ENCODE measurements around the gene CPT1B. TPM values are rescaled to one million over a fixed set of nuclear protein-coding genes. Genes with fewer than 3 reads are reported as not detected.

Gene CPT1B
- total and polyA plus RNA-seq, 2 of the 4 experiments (the other 2 are of a cell fraction) = 0.36 to 1.8 TPM

GRCh38 chr22:50621948-50622722 lies 43.9 kb upstream of the CPT1B start:
- dilution Hi-C loops (cut with HindIII; ENCODE audit: low sequenced_read_pairs, unreplicated experiment) (no loop called here), in situ Hi-C loops (cut with MboI; ENCODE audit: low sequenced_read_pairs) (no loop called here), intact Hi-C loops (cut with micrococcal nuclease) (loop anchor here (5.0 kb wide), 2 partner anchors 45 to 70 kb away; partner anchors contain the start of gene CPT1B)
- Histone ChIP-seq H3K79me1 (ENCODE audit: low read depth in 1 of 2, low read length in 2 of 2) (peaks cover 0 to 10% of the 10 kb centered on the region in 2 experiments; a peak in 1 of 4 replicates), H3K9me3 (ENCODE audit: control insufficient read depth, insufficient read depth, low read length) (no peaks in the 10 kb centered on the region), H2BK5ac (ENCODE audit: low read depth, low read length, poor library complexity, severe bottlenecking) (no peak overlapping the region), H3K4me2 (ENCODE audit: low read depth, low read length) (peak overlapping the region; percentile 61), H4K20me1 (ENCODE audit: insufficient read depth, low read length) (peaks cover 5% of the 10 kb centered on the region), H4K8ac (ENCODE audit: low read depth in 2 of 2, low read length in 2 of 2) (no peak overlapping the region), H4K5ac (ENCODE audit: low read depth, low read length) (no peak overlapping the region), H3K56ac (ENCODE audit: extremely low read depth, insufficient read depth, low read length) (no peak overlapping the region), H3K27ac (ENCODE audit: insufficient read depth, low read length) (no peak overlapping the region), H2BK120ac (ENCODE audit: low read depth, low read length) (no peak overlapping the region), H3K9ac (ENCODE audit: low read depth, low read length) (no peak overlapping the region), H3K36me3 (ENCODE audit: control insufficient read depth, insufficient read depth, low read length) (peaks cover 2% of the 10 kb centered on the region; the same call in 1 of the 2 replicates), H3K27me3 (ENCODE audit: control insufficient read depth, insufficient read depth, low read length) (peaks cover 2% of the 10 kb centered on the region; the same call in 1 of the 2 replicates), H4K91ac (ENCODE audit: insufficient read depth, low read depth, low read length) (no peak overlapping the region), H2AK5ac (ENCODE audit: low read depth, low read length) (no peak overlapping the region), H3K4me1 (ENCODE audit: control insufficient read depth, insufficient read depth, low read length) (peaks cover 8% of the 10 kb centered on the region; the same call in 1 of the 2 replicates), H2AFZ (replicated peaks; ENCODE audit: low read length, poor library complexity) (no peak overlapping the region), H2AK9ac (replicated peaks; ENCODE audit: low read depth, low read length, poor library complexity) (no peak overlapping the region), H3K9me1 (ENCODE audit: insufficient read depth, low read length) (0 out of 2 replicates have a peak, but pooled peaks cover 3% of the 10 kb centered on the region), H3K23ac (ENCODE audit: low read depth, low read length) (0 out of 2 replicates have a peak overlapping the region, but pooled peaks have one; percentile 53), H3K4ac (ENCODE audit: low read depth, low read length) (no peak overlapping the region), H3K14ac (replicated peaks; ENCODE audit: low read depth, low read length) (no peak overlapping the region), H2BK20ac (ENCODE audit: low read depth, low read length) (no peak overlapping the region), H3K18ac (ENCODE audit: low read depth, low read length) (no peak overlapping the region), H3K4me3 (ENCODE audit: insufficient read depth, low read depth, low read length) (no peak overlapping the region), H2BK15ac (ENCODE audit: low read depth, low read length) (no peak overlapping the region)
- no TSS peak for BruUV-seq (replicated peaks)
- WGBS, 2 experiments (ENCODE audit: extremely low coverage in 2 of 2, insufficient read length in 1 of 2) = 51% methylated on average over 9 of the region's 18 CpGs; no CpG with 5 or more reads in 1 of the 2 experiments
- POLR2A ChIA-PET (ENCODE audit: unreplicated experiment) = no interaction called here
- CTCF ChIA-PET = no interaction called here
- ATAC-seq (ENCODE audit: low read depth) = no peak
- 0 out of 2 replicates have a peak, but pooled peaks have one; percentile 9 for TF ChIP-seq CTCF (conservative IDR thresholded peaks at IDR 0.05; ENCODE audit: low read depth, low read length)
- TF ChIP-seq MAFK (IDR thresholded peaks at IDR 0.05; ENCODE audit: low read depth, low read length) = no peak
- no peak for TF ChIP-seq USF2 (IDR thresholded peaks at IDR 0.05; ENCODE audit: low read depth, low read length)
- no peak for TF ChIP-seq MAZ (IDR thresholded peaks at IDR 0.05; ENCODE audit: borderline replicate concordance, low read depth, low read length)
- no peak for TF ChIP-seq RCOR1 (IDR thresholded peaks at IDR 0.05; ENCODE audit: insufficient replicate concordance, low read length)
- TF ChIP-seq FOS (IDR thresholded peaks at IDR 0.05; ENCODE audit: low read depth, low read length) = no peak
- DNase-seq = no peak

Measured in IMR-90 (cell line).